ENCODE measurements around the gene MUSTN1. TPM values are rescaled to one million over a fixed set of nuclear protein-coding genes. Genes with fewer than 3 reads are reported as not detected.

MUSTN1 gene
- total and polyA plus RNA-seq, 2 experiments from 2014 or later = 1.2 to 1.4 TPM

- no peak for TF ChIP-seq JUNB (IDR thresholded peaks at IDR 0.05; ENCODE audit: unreplicated experiment)
- no peak for TF ChIP-seq STAT1 (IDR thresholded peaks at IDR 0.05; ENCODE audit: unreplicated experiment)
- no peak for TF ChIP-seq CREB1 (CRISPR knock-in tag; IDR thresholded peaks at IDR 0.05; ENCODE audit: low read depth)
- TF ChIP-seq EZH2phosphoT487 (IDR thresholded peaks at IDR 0.05; ENCODE audit: unreplicated experiment) = no peak
- no peak for TF ChIP-seq EZH2 (IDR thresholded peaks at IDR 0.05; ENCODE audit: low read depth, unreplicated experiment)
- TF ChIP-seq, protein P1, sequence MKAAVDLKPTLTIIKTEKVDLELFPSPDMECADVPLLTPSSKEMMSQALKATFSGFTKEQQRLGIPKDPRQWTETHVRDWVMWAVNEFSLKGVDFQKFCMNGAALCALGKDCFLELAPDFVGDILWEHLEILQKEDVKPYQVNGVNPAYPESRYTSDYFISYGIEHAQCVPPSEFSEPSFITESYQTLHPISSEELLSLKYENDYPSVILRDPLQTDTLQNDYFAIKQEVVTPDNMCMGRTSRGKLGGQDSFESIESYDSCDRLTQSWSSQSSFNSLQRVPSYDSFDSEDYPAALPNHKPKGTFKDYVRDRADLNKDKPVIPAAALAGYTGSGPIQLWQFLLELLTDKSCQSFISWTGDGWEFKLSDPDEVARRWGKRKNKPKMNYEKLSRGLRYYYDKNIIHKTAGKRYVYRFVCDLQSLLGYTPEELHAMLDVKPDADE (IDR thresholded peaks at IDR 0.05) = no peak
Observed at GRCh38 chr3:52877085-52877484, 42.3 kb upstream of the MUSTN1 start (continued).

GRCh38 chr3:52874864-52875587 lies 40.2 kb upstream of the MUSTN1 start:
- Mint-ChIP-seq H3K27me3 (ENCODE audit: insufficient read depth, low read depth, poor library complexity) (no peaks in the 10 kb centered on the region), H3K4me1 (peaks cover 30% of the 10 kb centered on the region), H3K36me3 (ENCODE audit: low read depth) (no peaks in the 10 kb centered on the region), H3K27ac (no peak overlapping the region), H3K9me3 (no peaks in the 10 kb centered on the region), H3K4me3 (no peak overlapping the region)
- Histone ChIP-seq H3K4me1 (ENCODE audit: insufficient read depth) (peaks cover 7% of the 10 kb centered on the region), H3K9me2 (ENCODE audit: insufficient read depth) (no peaks in the 10 kb centered on the region), H2AFZ (no peak overlapping the region), H3K27me3 (ENCODE audit: insufficient read depth) (no peaks in the 10 kb centered on the region), H3F3A (replicated peaks; ENCODE audit: low read depth) (no peaks in the 10 kb centered on the region), H3K79me2 (replicated peaks; ENCODE audit: insufficient read depth) (peaks cover 26% of the 10 kb centered on the region), H4K20me1 (replicated peaks; ENCODE audit: insufficient read depth) (no peaks in the 10 kb centered on the region; the same call in none of the 2 replicates), H3K36me3 (ENCODE audit: insufficient read depth) (no peaks in the 10 kb centered on the region), H3K4me2 (0 out of 2 replicates have a peak overlapping the region, but pooled peaks have one; percentile 38), H3K4me3 (no peak overlapping the region), H3K27ac (ENCODE audit: low read depth) (no peak overlapping the region)
- ATAC-seq (0 out of 3 replicates have a peak, but pooled peaks have one; percentile 13), DNase-seq (ENCODE audit: low spot score) (no peak)
- TF ChIP-seq, protein P1 (IDR thresholded peaks at IDR 0.05) = no peak
- TF ChIP-seq ZNF331 (CRISPR knock-in tag; IDR thresholded peaks at IDR 0.05; ENCODE audit: low read depth) = no peak
- no peak for TF ChIP-seq POLR2AphosphoS5 (IDR thresholded peaks at IDR 0.05; ENCODE audit: low read depth)
- 0 out of 4 replicates have a peak, but pooled peaks of 1 of the 2 experiments have one; percentile 14 for TF ChIP-seq CTCF (conservative IDR thresholded peaks at IDR 0.05; ENCODE audit: low read depth in 2 of 2)

All from GM23338 (cell line).